HG02571 (cell line): ENCODE data around the gene PPIF.

Source experiments
- ATAC-seq: cut with Tn5 transposase; IDR thresholded peaks from one replicate; pipeline ENCODE4 v1.9.1; 2021; ENCODE audit warnings: mild to moderate bottlenecking, moderate library complexity; ENCODE audit not compliant: unreplicated experiment

The PPIF gene

DNA sequence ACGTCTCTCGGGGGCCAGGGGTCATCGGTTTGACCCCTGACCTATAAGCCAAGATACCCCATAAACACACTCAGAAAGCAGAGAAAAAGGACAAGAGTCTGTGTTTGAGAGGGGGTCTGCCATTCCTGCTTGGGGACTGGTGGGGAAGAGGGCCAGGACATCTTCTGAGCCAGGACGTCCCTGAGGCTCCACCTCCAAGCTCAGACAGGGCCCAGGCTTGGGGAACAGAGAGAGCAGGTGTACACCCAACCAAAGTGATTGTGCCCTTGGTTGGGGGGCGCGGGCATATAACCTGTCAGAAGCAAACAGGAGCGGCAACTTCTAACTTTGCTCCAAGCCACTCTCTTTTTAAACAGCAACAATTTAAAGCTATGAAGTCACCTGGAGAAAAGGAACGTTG, 33.9 kb upstream of the PPIF start:
- no peak for ATAC-seq

DNA sequence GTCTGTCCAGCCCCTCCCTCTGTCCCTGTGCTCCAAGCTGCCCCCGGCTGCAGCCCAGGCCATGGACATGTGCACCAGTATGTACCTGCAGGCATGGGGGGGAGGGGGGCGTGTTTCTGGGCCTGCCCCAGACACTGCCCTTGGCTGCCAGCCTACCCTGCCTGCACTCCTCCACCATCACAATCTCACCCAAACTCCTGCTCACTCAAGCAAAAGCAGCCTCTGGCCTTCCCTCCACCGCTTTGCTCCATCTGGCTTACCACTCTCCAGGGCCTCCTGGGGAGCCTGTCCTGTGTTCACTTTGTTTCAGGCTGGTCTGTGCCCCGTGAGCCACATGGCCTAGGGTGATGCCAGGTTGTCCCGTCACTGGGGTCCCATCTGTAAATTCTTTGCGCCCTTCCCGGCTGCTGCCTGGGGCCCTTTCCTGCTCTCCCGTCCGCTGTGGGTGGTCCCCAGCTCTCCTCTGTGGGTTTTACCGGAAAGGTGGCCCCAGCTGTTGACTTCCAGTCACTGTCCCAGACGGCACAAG, 33.3 kb upstream of the PPIF start:
- ATAC-seq = no peak

DNA sequence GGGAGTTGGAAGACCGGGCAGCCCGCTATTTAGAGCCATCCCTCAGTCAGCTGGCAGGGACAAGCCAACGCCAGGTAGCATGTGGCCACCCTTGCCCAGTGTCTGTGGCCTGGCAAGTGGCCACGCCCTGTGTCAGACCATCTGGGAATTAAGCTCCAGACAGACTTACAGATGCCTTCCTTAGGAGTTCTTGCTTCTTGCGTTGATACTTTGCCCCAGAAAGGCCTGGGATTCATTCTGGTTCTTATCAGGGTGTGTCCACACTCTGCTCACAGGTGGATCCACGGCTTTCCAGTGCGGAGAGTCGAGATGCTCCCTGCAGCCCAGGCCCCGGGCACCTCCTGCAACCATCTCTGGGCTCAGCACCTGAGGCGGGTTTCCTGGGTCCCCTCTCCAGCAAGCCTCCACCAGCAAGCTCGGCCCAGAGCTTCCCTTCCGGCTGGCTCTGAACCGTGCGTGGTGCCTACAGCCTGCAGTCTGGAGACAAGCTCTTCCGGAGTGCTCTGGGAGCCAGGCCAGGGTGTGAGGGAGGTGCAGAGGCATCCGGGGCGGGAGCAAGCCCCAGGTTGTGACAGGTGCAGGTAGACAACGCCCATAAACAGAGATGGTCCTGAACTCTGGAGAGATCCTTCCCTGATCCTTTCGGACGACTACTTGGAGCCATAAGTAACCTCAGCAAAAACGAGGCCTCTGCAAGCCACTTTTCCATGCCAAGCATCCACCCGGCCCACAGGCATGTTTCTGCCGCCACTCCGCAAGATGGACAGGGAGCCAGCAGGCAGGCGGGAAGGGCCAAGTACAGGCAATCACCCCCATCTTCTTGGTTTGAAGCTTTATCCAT, 32.3 kb upstream of the PPIF start:
- no peak for ATAC-seq

DNA sequence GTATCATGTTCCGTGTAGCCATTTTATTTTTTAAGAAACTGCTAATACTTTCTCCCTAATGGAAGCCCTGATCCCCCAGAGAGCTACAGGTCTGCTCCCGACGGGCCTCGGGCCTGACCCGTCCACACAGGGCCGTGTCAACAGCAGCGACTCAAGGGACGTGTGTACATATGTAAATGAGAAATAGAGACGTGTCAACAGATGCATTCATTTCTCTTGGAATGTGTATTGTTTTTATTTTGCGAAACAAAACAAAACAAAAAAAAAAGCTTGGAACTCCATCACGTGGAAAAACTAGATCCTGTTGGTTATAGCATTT, 31.7 kb upstream of the PPIF start:
- no peak for ATAC-seq

DNA sequence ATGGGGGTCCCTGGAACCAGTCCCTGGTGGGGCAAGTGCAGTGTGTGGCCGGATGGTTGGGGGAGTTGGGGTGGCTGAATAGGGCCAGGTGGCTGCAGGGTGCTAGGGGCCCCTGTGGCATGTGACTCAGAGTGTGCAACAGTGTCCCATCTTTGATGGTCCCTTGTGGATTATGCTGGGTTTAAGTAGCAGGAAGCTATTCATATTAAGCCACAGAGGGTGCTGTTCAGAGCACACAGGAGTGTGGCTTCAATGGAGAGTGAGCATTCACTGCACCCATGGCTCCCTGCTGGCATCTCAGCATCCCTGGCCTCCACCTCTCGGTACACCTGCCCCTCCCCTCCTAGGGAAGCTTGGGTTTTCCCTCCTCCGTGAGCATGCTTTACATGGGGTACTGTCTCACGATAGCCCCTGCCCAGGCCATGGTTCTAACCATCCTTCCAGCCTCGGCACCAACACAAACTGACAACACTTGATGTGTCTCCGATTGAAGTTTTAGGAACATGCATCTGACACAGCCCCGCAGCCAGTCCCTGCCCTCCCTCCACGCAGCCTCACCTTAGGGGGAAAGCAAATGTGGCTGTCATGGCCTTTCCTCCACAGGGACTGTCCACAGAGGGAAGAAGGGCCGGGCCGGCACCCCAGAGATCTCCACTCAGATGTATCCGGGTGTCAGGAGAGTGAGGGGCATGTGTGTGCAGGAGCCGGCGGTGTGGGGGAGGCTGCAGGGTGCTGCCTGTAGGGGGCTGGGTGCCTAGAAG, 30.4 kb upstream of the PPIF start:
- ATAC-seq = peak; percentile 43

DNA sequence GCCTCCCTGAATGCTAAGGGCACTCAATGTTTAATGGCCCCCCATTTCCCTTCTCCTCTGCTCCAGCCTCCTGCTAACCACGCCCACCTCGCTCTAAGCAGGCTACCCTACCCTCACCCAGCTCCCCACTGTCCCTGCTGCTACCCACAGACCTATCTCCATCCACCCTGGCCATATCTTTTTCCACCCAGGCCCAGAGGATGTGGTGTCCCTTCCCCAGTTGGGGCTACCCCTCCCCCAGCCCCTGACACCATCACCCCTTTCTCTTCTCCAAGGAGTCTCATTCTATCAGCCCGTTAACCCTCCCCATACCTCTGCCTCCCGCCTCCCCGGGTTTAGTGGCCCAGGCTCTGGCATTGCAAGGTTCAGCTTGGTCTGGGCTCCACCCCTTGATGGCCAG, 28.9 kb upstream of the PPIF start:
- no peak for ATAC-seq

DNA sequence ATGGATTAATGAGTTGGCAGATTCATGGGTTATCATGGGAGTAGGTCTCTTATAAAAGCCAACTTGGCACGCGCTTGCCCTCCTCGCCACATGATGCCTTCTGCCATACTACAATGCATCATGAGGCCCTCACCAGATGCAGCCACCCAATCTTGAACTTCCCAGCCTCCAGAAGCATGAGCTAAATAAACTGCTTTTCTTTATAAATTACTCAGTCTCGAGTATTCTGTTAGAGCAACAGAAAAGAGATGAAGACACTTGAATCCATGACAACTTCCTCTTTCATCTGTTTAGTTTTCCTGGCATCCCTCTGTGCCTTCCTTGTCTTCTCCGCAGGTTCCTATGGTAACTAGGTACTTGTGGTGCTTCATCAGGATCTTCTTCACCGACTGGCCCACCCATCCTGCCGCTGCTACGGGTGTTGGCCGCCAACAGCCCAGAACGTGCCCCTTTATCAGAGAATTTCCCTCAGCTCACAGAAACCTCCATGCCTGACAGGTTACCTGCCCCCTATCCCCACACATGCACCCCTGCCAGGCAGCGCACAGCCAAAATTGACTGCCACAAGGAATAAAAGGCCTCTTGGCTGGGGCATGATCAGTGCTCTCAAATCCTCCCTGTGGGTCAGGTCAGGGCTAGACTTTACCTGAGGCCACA, 28.0 kb upstream of the PPIF start:
- ATAC-seq = no peak

DNA sequence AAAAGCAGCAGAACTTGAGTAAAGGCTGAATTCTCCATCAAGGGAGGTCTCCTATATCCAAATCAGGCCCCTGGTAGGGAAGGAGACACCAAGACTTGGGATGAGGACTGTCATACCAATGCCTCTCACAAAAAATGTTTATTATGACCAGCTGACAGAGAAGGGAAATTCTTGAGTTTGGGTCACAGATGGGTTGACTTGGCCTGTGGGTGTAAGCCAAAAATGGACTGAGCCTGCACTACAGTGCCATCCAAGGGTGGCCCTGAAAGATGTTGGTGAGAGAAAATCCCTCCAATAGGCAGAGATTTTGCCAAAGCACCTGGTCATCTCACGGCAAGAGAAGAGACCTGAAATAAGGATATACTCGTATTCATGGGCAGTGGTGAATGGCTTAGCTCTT, 27.0 kb upstream of the PPIF start:
- no peak for ATAC-seq

DNA sequence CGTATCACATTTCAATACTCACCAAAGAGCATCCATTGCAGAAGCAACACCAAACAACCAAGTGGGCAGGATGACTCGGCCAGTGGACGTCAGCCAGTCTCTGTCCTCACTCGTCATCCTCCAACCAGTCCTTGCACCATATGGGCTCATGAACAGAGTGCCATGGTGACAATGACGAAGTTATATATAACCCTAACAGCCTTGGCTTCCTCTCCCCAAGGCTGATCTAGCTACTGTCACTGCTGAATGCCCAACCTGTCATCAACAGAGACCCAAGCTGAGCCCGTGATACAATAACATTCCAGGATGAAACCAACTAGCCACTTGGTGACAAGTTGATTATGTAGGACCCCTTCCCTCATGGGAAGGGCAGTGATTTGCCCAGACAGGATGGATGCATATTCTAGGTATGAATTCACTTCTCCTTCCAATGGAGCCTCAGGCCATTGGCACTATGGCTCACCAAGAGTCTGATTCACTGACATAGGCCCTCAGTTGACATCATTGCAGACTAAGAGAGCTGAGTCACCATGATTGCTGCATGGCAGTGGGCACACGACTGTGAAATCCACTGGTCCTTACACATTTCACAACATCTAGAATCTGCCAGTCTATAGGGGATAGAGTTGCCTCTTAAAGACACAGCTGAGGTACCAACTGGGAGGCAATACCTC, 26.3 kb upstream of the PPIF start:
- ATAC-seq = no peak

DNA sequence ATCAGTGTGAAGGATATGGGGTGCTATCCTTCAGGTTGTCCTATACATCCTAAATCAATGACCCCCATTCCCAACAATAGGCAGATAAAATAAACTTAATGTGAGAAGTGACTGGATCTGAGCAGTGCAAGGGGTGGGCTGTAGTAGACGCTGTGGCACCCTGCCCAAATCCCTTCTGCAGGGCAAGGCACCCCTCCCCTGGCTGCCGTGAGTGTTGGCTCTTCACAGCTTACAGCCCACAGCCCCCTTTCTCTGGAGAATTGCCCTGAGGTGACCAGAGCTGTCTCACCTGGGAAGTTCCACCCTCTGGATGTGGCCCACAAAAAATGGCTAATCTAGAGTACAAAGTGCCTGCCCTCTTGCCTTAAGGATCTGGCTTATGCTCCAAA, 25.8 kb upstream of the PPIF start:
- ATAC-seq = no peak

DNA sequence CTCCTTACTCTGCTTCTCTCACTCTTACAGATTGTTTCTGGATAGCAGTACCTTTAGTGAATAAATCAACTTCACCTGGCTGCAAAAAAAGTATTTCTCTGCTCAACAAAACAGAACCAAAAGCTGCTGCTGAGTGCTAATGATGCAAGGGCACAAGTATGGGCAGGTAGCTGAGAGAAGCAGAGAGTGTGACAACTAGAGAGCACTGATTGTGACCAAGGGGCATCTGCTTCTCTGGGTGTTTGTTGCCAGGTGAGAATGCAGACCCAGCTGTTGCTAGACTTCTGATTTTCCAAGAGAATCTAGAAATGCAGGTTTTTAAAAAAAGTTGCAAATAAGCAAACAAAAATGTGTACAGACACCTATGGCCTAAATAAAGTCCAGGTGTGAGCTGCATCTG, 25.3 kb upstream of the PPIF start:
- no peak for ATAC-seq

DNA sequence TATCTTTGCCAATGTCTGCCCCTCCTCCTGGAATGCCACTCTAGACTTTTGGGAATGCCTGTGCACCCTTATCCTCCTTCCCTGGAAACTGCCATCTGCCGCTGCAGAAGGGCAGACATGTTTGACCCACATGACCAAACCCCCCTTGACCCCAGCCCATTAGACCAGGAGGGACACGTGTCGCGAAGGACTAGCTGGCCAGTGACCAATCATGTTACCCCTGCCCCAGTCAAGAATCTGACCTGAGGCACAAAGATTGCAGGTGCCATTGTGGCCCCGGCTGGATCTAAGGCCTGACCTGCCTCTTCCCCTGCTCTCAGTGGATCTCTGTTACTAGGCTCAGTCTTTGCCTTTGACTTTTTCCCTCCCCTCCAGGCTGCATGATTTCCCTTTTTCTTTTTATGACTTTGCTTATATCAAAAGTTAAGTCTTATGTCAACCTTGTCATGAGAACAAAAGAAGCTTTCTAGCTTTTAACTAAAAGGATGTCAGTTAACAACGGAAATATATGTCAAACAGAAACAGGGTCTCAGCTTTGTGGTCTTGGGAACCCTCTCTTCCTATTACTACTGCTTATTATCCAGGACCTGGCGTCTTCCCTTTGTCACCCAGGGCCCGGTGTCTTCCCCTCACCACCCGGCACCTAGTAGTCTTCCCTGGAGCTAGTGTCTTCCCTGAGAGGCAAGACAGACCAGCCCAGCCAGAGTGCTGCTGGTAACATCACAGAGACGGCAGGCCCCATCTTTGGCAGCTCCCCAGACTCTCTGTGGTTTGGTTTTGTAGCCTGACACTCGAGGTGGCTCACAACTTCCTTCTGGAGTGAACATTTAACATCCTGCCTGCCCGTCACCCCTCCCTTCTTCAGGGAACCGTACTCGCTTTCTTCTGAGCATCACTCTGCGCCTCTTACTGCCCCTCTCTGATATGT, 24.4 kb upstream of the PPIF start:
- ATAC-seq = no peak

DNA sequence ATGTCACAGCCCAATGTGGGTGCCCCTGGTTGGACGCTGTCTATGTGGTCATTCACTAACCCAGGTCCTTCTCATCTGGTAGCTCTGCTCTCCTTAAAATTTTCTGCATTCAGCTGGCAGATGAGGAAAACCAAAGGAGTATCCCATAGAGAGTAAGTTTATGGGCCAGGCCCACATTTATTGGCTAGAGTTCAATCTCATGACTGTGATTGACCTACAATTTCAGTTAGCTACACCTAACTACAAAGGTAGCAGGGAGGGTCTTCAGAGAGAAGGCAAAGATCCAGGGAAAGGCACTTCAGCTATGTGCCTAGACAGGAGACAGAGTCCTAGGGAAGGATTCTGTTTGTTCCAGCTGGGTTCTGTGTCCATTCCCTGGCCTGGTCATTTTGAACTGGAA, 23.7 kb upstream of the PPIF start:
- ATAC-seq = no peak

DNA sequence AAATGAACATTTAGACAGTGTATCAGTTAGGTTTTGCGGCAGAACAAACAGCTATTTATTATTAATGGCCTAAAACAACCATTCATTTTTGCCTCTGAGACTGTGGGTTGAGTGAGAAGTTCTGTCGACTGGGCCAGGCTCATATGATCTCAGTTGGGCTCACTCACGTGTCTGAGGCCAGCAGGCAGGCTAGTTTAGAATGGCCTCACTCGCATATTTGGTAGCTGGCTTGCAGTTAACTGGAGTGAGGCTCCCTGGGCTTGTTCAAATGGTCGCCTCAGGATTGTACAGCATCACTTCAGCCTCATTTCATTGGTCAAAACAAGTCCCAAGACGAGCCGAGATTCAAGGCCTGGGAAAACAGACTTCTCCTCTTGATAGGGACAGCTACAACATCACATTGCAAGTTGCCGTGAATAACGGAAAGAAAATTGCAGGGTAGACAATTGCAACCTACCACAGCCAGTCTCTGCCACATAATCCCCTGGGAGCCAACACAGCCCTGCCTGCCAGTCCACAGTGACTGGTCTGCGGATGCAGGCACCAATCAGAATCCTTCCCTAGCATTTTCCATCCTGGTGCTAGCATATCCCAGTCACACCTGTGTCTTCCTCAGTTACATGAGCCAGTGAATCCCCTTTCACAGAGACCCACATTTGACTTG, 23.1 kb upstream of the PPIF start:
- no peak for ATAC-seq

DNA sequence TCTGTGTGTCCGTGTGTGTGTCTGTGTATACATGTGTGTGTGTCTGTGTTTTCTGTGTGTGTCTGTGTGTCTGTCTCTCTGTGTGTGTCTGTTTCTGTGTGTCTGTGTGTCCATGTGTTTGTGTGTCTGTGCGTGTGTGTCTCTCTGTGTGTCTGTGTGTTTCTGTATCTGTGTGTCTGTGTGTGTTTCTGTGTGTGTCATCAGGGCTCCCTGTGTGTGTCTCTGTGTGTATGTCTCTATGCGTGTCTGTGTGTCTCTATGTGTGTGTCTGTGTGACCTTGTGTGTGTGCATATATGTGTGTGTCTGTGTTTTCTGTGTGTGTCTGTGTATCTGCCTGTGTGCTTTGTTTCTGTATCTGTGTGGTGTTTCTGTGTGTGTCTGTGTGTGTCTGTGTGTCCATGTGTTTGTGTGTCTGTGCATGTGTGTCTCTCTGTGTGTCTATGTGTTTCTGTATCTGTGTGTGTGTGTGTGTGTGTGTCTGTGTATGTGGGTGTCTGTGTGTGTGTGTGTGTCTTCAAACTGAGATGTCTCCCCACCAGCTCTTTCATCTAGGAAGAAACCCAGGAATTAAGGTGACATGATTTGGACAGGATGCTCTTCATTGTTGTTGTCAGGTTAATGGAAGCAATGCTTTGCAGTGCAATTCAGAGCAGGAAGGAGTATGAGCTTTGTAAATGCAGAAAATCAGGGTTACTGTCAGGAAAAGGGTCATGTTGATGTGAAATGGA, 20.7 kb upstream of the PPIF start:
- no peak for ATAC-seq

DNA sequence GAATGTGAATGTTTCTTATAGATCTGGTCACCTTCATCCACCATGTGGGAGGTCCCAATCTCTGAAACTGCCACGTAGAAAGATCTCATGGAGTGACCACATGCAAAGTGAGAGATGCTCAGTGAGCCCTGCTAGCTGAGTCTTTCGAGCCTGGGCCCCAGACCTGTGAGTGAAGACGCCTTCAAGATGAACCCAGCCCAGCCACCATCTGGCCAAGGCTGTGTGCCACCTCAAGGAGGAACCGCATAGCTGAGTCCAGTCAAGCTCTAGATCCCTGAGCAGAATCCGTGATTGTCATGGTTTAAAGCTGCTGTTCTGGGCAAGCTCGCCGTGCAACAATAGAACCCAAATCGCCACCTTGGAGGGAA, 20.2 kb upstream of the PPIF start:
- peak; percentile 43 for ATAC-seq

DNA sequence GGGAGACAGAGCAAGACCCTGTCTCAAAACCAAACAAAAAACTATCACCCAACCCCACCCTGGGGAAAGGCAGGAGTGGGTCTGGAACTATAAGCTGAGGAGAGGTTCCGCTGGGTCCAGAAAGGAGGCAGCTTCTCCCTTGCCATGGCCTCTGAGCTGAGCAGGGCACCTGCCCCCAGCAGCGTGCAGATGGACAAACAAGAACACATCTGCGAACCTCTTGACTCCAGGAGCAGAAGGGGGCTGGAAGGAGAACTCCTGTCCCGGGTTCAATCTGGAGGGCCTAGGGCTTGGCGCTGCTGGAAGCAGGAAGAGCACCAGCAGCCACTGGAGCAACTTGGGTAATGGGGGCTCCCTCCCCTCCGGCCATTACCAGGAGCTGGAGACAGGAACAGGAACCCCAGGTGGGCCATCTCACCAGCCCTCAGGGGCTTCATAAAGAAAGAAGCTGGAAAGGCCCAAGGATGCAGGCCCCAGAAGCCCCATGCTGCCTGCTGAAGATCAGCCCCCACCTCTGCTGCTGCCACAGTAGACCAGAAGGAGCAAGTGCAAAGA, 19.0 kb upstream of the PPIF start:
- no peak for ATAC-seq

DNA sequence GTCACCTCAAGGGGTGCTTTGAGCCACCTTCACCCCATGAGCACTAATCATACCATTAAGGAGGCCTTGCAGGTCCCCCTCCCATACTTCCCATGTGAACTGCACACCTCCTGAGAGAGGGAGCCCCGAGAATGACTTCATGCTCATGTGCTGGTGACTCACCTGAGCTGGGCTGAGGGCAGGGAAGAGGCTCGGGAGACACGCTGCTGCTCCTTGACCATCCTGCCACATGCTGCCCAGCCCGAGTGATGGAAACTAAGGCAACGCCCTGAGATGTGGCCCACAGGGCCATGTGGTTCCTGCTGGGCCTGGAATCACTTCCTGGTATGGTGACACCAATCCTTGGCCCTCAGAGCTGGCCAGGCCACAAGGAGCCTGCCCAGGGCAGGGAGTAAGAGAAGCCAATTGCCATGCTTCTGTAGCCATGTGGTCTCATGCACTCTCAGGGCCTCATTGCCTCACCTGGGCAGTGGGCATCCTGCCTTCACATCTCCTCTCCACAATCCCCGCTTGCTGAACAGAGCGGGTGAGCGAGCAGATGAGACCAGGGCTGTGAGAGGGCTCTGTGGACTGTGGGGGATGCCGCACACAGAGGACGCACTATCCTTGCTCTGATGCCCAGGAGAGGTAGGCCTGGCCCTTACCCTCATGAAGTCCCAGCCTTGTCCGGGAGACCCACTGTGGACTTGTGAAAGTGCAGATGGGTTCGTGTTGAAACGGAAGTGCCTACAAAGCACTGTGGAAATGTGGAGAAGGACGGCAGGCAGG, 18.3 kb upstream of the PPIF start:
- ATAC-seq = no peak
